HG03025 (cell line): Measurements from ENCODE around the gene RAVER2.
"Not testable (repeated sequence)": the region's sequence is repeated elsewhere in the genome, so short reads cannot be mapped to it uniquely, and the experiment has no call there.

ENCODE experiments used
- ATAC-seq: cut with Tn5 transposase; IDR thresholded peaks from one replicate; pipeline ENCODE4 v1.9.1; 2021; ENCODE audit warnings: mild to moderate bottlenecking, moderate library complexity; ENCODE audit not compliant: unreplicated experiment, low FRiP score

Gene RAVER2

GRCh38 chr1:64745986-64746940, 1.4 kb downstream of the RAVER2 start:
- ATAC-seq = no peak

- no peak for ATAC-seq
Measured at GRCh38 chr1:64748222-64748621, 3.3 kb downstream of the RAVER2 start.

GRCh38 chr1:64748706-64749105, 3.8 kb downstream of the RAVER2 start:
- ATAC-seq = no peak

- ATAC-seq = no peak
Measured at GRCh38 chr1:64750092-64750491, 5.2 kb downstream of the RAVER2 start.

GRCh38 chr1:64750875-64751274, 6.0 kb downstream of the RAVER2 start:
- no peak for ATAC-seq

- no peak for ATAC-seq
Measured at GRCh38 chr1:64754173-64754572, 9.3 kb downstream of the RAVER2 start.

GRCh38 chr1:64755361-64755760, 10.5 kb downstream of the RAVER2 start:
- ATAC-seq = no peak

- no peak for ATAC-seq
Measured at GRCh38 chr1:64756770-64757169, 11.9 kb downstream of the RAVER2 start.

- ATAC-seq = no peak
Measured at GRCh38 chr1:64757213-64757612, 12.3 kb downstream of the RAVER2 start.

- ATAC-seq = no peak
Measured at GRCh38 chr1:64758233-64758632, 13.4 kb downstream of the RAVER2 start.

GRCh38 chr1:64759968-64760367, 15.1 kb downstream of the RAVER2 start:
- no peak for ATAC-seq

GRCh38 chr1:64765012-64765411, 20.1 kb downstream of the RAVER2 start:
- ATAC-seq = no peak

- no peak for ATAC-seq
Measured at GRCh38 chr1:64765826-64766225, 21.0 kb downstream of the RAVER2 start.

GRCh38 chr1:64766429-64766828, 21.6 kb downstream of the RAVER2 start:
- ATAC-seq = no peak

- ATAC-seq = no peak
Measured at GRCh38 chr1:64769482-64769881, 24.6 kb downstream of the RAVER2 start.

GRCh38 chr1:64769971-64770370, 25.1 kb downstream of the RAVER2 start:
- ATAC-seq = no peak

- not testable (repeated sequence) for ATAC-seq
Measured at GRCh38 chr1:64773306-64773705, 28.4 kb downstream of the RAVER2 start.

GRCh38 chr1:64775113-64775512, 30.2 kb downstream of the RAVER2 start:
- no peak for ATAC-seq

- not testable (repeated sequence) for ATAC-seq
Measured at GRCh38 chr1:64782044-64782443, 37.2 kb downstream of the RAVER2 start.

- not testable (repeated sequence) for ATAC-seq
Measured at GRCh38 chr1:64782848-64783247, 38.0 kb downstream of the RAVER2 start.

GRCh38 chr1:64790832-64791487, 46.1 kb downstream of the RAVER2 start:
- ATAC-seq = no peak

GRCh38 chr1:64798872-64799271, 54.0 kb downstream of the RAVER2 start:
- ATAC-seq = no peak
